A549 (cell line): Measurements from ENCODE around the gene SP1. TPM values are rescaled to one million over a fixed set of nuclear protein-coding genes. Genes with fewer than 3 reads are reported as not detected.

Experiments used
- ATAC-seq, 2 experiments: fragments of 200-7000 bp in 1 of 2; fragments of >200 bp in 1 of 2; cut with Nextera tagmentation in 1 of 2; cut with Tn5 transposase in 1 of 2; 3 replicates each; pipeline versions ENCODE4 v1.8.0 to v1.9.1; 2018 to 2020; ENCODE audit warnings: mild to moderate bottlenecking in 1 of 2, moderate library complexity in 1 of 2
- CTCF ChIA-PET: fragments of 300-600 bp; sonication (Branson Sonifier 250); formaldehyde crosslinking; extraction: SDS; loops from one replicate; lab custom pipeline; 2021; ENCODE audit warnings: antibody characterized with exemption, inconsistent platforms; lab: Yijun Ruan, JAX
- POLR2A ChIA-PET: fragments of 350-600 bp; formaldehyde crosslinking; extraction: SDS; loops from one replicate; lab custom pipeline; 2021; ENCODE audit warnings: antibody characterized with exemption, inconsistent platforms; lab: Yijun Ruan, JAX
- DNase-seq, 2 experiments: peaks; one replicate each; pipeline versions ENCODE4 v3.0.0 to v3.0.0-alpha.2; 2011 to 2016; ENCODE audit warnings: low read depth in 1 of 2, low spot score in 1 of 2
- FAIRE-seq: peaks from 2 replicates; lab custom pipeline; 2011; peaks lifted over from hg19 to GRCh38; lab: Jason Lieb, UNC
- H3K27ac ChIP-seq, 2 experiments: fragments of >200 bp; sonication (Bioruptor Twin); formaldehyde crosslinking; 3 replicates each; pipeline ENCODE4 v1.5.1; 2016 to 2017
- H3K4me1 ChIP-seq: fragments of >200 bp; sonication (Bioruptor Twin); formaldehyde crosslinking; 3 replicates; pipeline ENCODE4 v1.6.1; 2016
- H3K4me2 ChIP-seq: fragments of >200 bp; sonication (Bioruptor Twin); formaldehyde crosslinking; 3 replicates; pipeline ENCODE4 v1.6.1; 2016
- H3K4me3 ChIP-seq: fragments of >200 bp; sonication (Bioruptor Twin); formaldehyde crosslinking; 3 replicates; pipeline ENCODE4 v1.5.1; 2016
- H3K9me3 ChIP-seq: fragments of >200 bp; sonication (Bioruptor Twin); formaldehyde crosslinking; 3 replicates; pipeline ENCODE4 v1.6.1; 2016
- BHLHE40 ChIP-seq: IDR thresholded peaks from 2 replicates; pipeline ENCODE4 v1.6.1; 2012; ENCODE audit warnings: low read depth, low read length, inconsistent platforms
- CHD2 ChIP-seq: fragments of 150-350 bp; IDR thresholded peaks from 2 replicates; pipeline ENCODE4 v1.6.1; 2014; ENCODE audit warnings: low read length; ENCODE audit not compliant: partially characterized antibody
- ESRRA ChIP-seq: fragments of 150-350 bp; IDR thresholded peaks from 2 replicates; pipeline ENCODE4 v1.6.1; 2014; ENCODE audit warnings: mild to moderate bottlenecking, low read length, borderline replicate concordance
- FOSB ChIP-seq: fragments of 250-450 bp; sonication (Bioruptor Pico); IDR thresholded peaks from 2 replicates; pipeline ENCODE4 v1.5.0; 2020; ENCODE audit warnings: mild to moderate bottlenecking, moderate library complexity
- FOXS1 ChIP-seq: fragments of 250-450 bp; sonication (Bioruptor Pico); IDR thresholded peaks from 2 replicates; pipeline ENCODE4 v1.5.0; 2020; ENCODE audit warnings: mild to moderate bottlenecking, moderate library complexity
- HDAC2 ChIP-seq: fragments of 200-600 bp; sonication (generic); IDR thresholded peaks from 2 replicates; pipeline ENCODE4 v1.6.1; 2016
- HES2 ChIP-seq: fragments of >200 bp; sonication (Bioruptor Twin); formaldehyde crosslinking; IDR thresholded peaks from 2 replicates; pipeline ENCODE4 v1.6.1; 2016
- JUN ChIP-seq, 2 experiments: fragments of >200 bp; sonication (Bioruptor Twin); formaldehyde crosslinking; IDR thresholded peaks; 2 replicates in 1 of 2; 3 replicates in 1 of 2; pipeline ENCODE4 v1.6.1; 2016 to 2017
- MAFK ChIP-seq: fragments of 450-650 bp; IDR thresholded peaks from 2 replicates; pipeline ENCODE4 v1.6.1; 2014; ENCODE audit not compliant: partially characterized antibody
- MAX ChIP-seq: IDR thresholded peaks from 2 replicates; pipeline ENCODE4 v1.6.1; 2012
- MYC ChIP-seq: IDR thresholded peaks from 2 replicates; pipeline ENCODE4 v1.6.1; 2012; ENCODE audit warnings: mild to moderate bottlenecking, inconsistent platforms, low read length, improper control_type of control experiment, borderline replicate concordance
- PBX3 ChIP-seq: IDR thresholded peaks from 2 replicates; pipeline ENCODE4 v1.6.1; 2012
- POLR2AphosphoS2 ChIP-seq: conservative IDR thresholded peaks from 2 replicates; pipeline ENCODE4 v1.6.1; 2012; ENCODE audit warnings: low read length, improper control_type of control experiment, inconsistent platforms
- ZC3H11A ChIP-seq: fragments of 450-650 bp; IDR thresholded peaks from 2 replicates; pipeline ENCODE4 v1.6.1; 2014; ENCODE audit warnings: antibody characterized with exemption, mild to moderate bottlenecking
- ZFP36 ChIP-seq: fragments of 450-650 bp; IDR thresholded peaks from 2 replicates; pipeline ENCODE4 v1.6.1; 2014; ENCODE audit warnings: borderline replicate concordance; ENCODE audit not compliant: partially characterized antibody
- ZNF302 ChIP-seq: fragments of 250-450 bp; sonication (Bioruptor Pico); IDR thresholded peaks from 2 replicates; pipeline ENCODE4 v1.9.0; 2021; ENCODE audit warnings: inconsistent platforms, mild to moderate bottlenecking, moderate library complexity
- WGBS: methylation state at CpG from one replicate; pipeline ENCODE4 v1.1.6; 2017; ENCODE audit errors: missing lambda C conversion rate; 5-methylcytosine and 5-hydroxymethylcytosine counted together
- polyA plus RNA-seq, 4 experiments: library from polyadenylated mRNA; depleted of rRNA in 3 of 4; stranded (reverse); fragments of >200 nt; fragmentation: RNase III in 1 of 4; extraction: RNeasy Plus Mini Kit Qiagen cat#74134 plus additional on column Dnase treatment in 1 of 4; gene quantifications; 2 replicates in 3 of 4; 3 replicates in 1 of 4; pipeline ENCODE4 v1.2.3, GENCODE V29; 2011 to 2017

The SP1 gene
- polyA plus RNA-seq, 2 of the 4 experiments (the other 2 are of a cell fraction) = 24.2 to 53.2 TPM

GRCh38 chr12:53464685-53465418 lies 84.9 kb downstream of the SP1 start (continued):
- TF ChIP-seq MYC = no peak

DNA sequence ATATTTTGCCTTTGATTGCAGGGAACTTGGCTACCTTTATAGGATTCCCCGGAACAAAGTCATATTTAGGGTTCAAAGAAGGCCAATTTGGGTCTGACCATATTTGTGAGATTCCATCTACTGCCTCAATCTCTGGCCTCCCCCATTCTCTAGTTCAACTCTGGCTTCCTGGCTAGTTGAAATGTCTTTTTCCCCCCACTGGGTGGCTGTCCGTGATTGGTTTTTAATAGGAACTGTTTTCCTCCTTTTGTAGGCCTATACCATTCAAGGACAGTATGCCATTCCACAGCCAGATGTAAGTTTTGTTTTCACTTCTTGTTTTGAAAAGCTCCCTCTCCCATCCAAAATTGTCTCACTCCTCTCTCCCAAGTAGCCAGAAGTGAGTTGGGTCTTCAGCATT lies 85.7 kb downstream of the SP1 start:
- ATAC-seq (peak; percentile 18 to 30; a peak in 3 of 6 replicates), FAIRE-seq (no peak), DNase-seq (no peak)
- TF ChIP-seq MAX = no peak
- TF ChIP-seq HDAC2 = no peak
- TF ChIP-seq HES2 = no peak
- no peak for TF ChIP-seq ZNF302 (CRISPR knock-in tag)
- no peak for TF ChIP-seq MAFK
- no peak for TF ChIP-seq FOSB (CRISPR knock-in tag)
- TF ChIP-seq JUN (IDR thresholded peaks at IDR 0.05) = no peak
- TF ChIP-seq BHLHE40 = no peak
- no peak for TF ChIP-seq PBX3
- no peak for TF ChIP-seq FOXS1 (CRISPR knock-in tag)
- TF ChIP-seq ZC3H11A = no peak
- TF ChIP-seq POLR2AphosphoS2 = no peak
- no peak for TF ChIP-seq CHD2
- no peak for TF ChIP-seq ZFP36
- no peak for TF ChIP-seq ESRRA
- TF ChIP-seq MYC = no peak
- Histone ChIP-seq H3K9me3 (no peaks in the 10 kb centered on the region), H3K4me3 (no peak overlapping the region), H3K4me2 (no peak overlapping the region), H3K27ac (no peak overlapping the region), H3K4me1 (peaks cover 41% of the 10 kb centered on the region; the same call in 2 of the 3 replicates)
- 78% methylated on average over 2 of the region's 2 CpGs for WGBS
- ChIA-PET POLR2A (interaction anchor here (0.5 to 2.8 kb wide), 4 partner anchors 8 to 13 kb away, joined by 3 to 9 read pairs (median 4); no protein-coding TSS in a partner anchor), CTCF (interaction anchor here (3.3 kb wide), 1 partner anchor 10 kb away, joined by 14 read pairs; no protein-coding TSS in a partner anchor)

Other genes with a start within 250 kb of the SP1 start
- 28.8 and 32.9 TPM in 2 replicates for gene ZNF740, start 199.5 kb upstream of the SP1 start, polyA plus RNA-seq (2011; rRNA removed)
- 12.1 to 15.6 TPM (median 15.1 TPM) in 3 replicates for gene ZNF740, start 199.5 kb upstream of the SP1 start, polyA plus RNA-seq (2017; fragmentation: RNase III; extraction: RNeasy Plus Mini Kit Qiagen cat#74134 plus additional on column Dnase treatment)
- gene CSAD, start 199.3 kb upstream of the SP1 start, polyA plus RNA-seq (2011; rRNA removed) = 16.5 and 19.2 TPM in 2 replicates
- gene CSAD, start 199.3 kb upstream of the SP1 start, polyA plus RNA-seq (2017; fragmentation: RNase III; extraction: RNeasy Plus Mini Kit Qiagen cat#74134 plus additional on column Dnase treatment) = 14.0 to 16.4 TPM (median 14.5 TPM) in 3 replicates
- 0.56 and 0.71 TPM in 2 replicates for gene ITGB7, start 172.9 kb upstream of the SP1 start, polyA plus RNA-seq (2011; rRNA removed)
- 0.54 to 0.66 TPM (median 0.64 TPM) in 3 replicates for gene ITGB7, start 172.9 kb upstream of the SP1 start, polyA plus RNA-seq (2017; fragmentation: RNase III; extraction: RNeasy Plus Mini Kit Qiagen cat#74134 plus additional on column Dnase treatment)
- 15.6 and 19.0 TPM in 2 replicates for gene RARG, start 148.0 kb upstream of the SP1 start, polyA plus RNA-seq (2011; rRNA removed)
- gene RARG, start 148.0 kb upstream of the SP1 start, polyA plus RNA-seq (2017; fragmentation: RNase III; extraction: RNeasy Plus Mini Kit Qiagen cat#74134 plus additional on column Dnase treatment) = 16.4 to 17.7 TPM (median 17.2 TPM) in 3 replicates
- gene ESPL1, start 111.9 kb upstream of the SP1 start, polyA plus RNA-seq (2011; rRNA removed) = 10.0 and 11.8 TPM in 2 replicates
- 15.2 to 16.5 TPM (median 15.5 TPM) in 3 replicates for gene ESPL1, start 111.9 kb upstream of the SP1 start, polyA plus RNA-seq (2017; fragmentation: RNase III; extraction: RNeasy Plus Mini Kit Qiagen cat#74134 plus additional on column Dnase treatment)
- gene PFDN5, start 84.6 kb upstream of the SP1 start, polyA plus RNA-seq (2011; rRNA removed) = 729 and 848 TPM in 2 replicates
- gene PFDN5, start 84.6 kb upstream of the SP1 start, polyA plus RNA-seq (2017; fragmentation: RNase III; extraction: RNeasy Plus Mini Kit Qiagen cat#74134 plus additional on column Dnase treatment) = 685 to 736 TPM (median 704 TPM) in 3 replicates
- gene MYG1, start 80.5 kb upstream of the SP1 start, polyA plus RNA-seq (2011; rRNA removed) = 75.2 and 80.9 TPM in 2 replicates
- 55.9 to 60.9 TPM (median 58.9 TPM) in 3 replicates for gene MYG1, start 80.5 kb upstream of the SP1 start, polyA plus RNA-seq (2017; fragmentation: RNase III; extraction: RNeasy Plus Mini Kit Qiagen cat#74134 plus additional on column Dnase treatment)
- 82.6 and 104 TPM in 2 replicates for gene AAAS, start 58.6 kb upstream of the SP1 start, polyA plus RNA-seq (2011; rRNA removed)
- gene AAAS, start 58.6 kb upstream of the SP1 start, polyA plus RNA-seq (2017; fragmentation: RNase III; extraction: RNeasy Plus Mini Kit Qiagen cat#74134 plus additional on column Dnase treatment) = 61.5 to 64.9 TPM (median 64.1 TPM) in 3 replicates
- gene SP7, start 43.8 kb upstream of the SP1 start, polyA plus RNA-seq (2011; rRNA removed) = 0.05 TPM in 1 of 2 replicates, not detected in the other
- gene SP7, start 43.8 kb upstream of the SP1 start, polyA plus RNA-seq (2017; fragmentation: RNase III; extraction: RNeasy Plus Mini Kit Qiagen cat#74134 plus additional on column Dnase treatment) = 0.03 to 0.06 TPM in 2 of 3 replicates, not detected in the other
- gene AMHR2, start 43.7 kb downstream of the SP1 start, polyA plus RNA-seq (2011; rRNA removed) = 0.12 and 0.16 TPM in 2 replicates
- gene AMHR2, start 43.7 kb downstream of the SP1 start, polyA plus RNA-seq (2017; fragmentation: RNase III; extraction: RNeasy Plus Mini Kit Qiagen cat#74134 plus additional on column Dnase treatment) = 0.13 to 0.22 TPM (median 0.18 TPM) in 3 replicates
- 203 and 257 TPM in 2 replicates for gene PRR13, start 61.6 kb downstream of the SP1 start, polyA plus RNA-seq (2011; rRNA removed)
- 210 to 248 TPM (median 221 TPM) in 3 replicates for gene PRR13, start 61.6 kb downstream of the SP1 start, polyA plus RNA-seq (2017; fragmentation: RNase III; extraction: RNeasy Plus Mini Kit Qiagen cat#74134 plus additional on column Dnase treatment)
- 367 and 604 TPM in 2 replicates for gene PCBP2, start 71.9 kb downstream of the SP1 start, polyA plus RNA-seq (2011; rRNA removed)
- gene PCBP2, start 71.9 kb downstream of the SP1 start, polyA plus RNA-seq (2017; fragmentation: RNase III; extraction: RNeasy Plus Mini Kit Qiagen cat#74134 plus additional on column Dnase treatment) = 546 to 553 TPM (median 551 TPM) in 3 replicates
- 21.9 and 30.6 TPM in 2 replicates for gene MAP3K12, start 119.3 kb downstream of the SP1 start, polyA plus RNA-seq (2011; rRNA removed)
- gene MAP3K12, start 119.3 kb downstream of the SP1 start, polyA plus RNA-seq (2017; fragmentation: RNase III; extraction: RNeasy Plus Mini Kit Qiagen cat#74134 plus additional on column Dnase treatment) = 14.0 to 18.7 TPM (median 16.1 TPM) in 3 replicates
- gene TARBP2, start 121.1 kb downstream of the SP1 start, polyA plus RNA-seq (2011; rRNA removed) = 41.5 and 51.2 TPM in 2 replicates
- 43.7 to 50.4 TPM (median 49.9 TPM) in 3 replicates for gene TARBP2, start 121.1 kb downstream of the SP1 start, polyA plus RNA-seq (2017; fragmentation: RNase III; extraction: RNeasy Plus Mini Kit Qiagen cat#74134 plus additional on column Dnase treatment)
- gene NPFF, start 127.3 kb downstream of the SP1 start, polyA plus RNA-seq (2011; rRNA removed) = 0.17 TPM in 1 of 2 replicates, not detected in the other
- not detected in 3 replicates for gene NPFF, start 127.3 kb downstream of the SP1 start, polyA plus RNA-seq (2017; fragmentation: RNase III; extraction: RNeasy Plus Mini Kit Qiagen cat#74134 plus additional on column Dnase treatment)
- gene ATF7, start 246.2 kb downstream of the SP1 start, polyA plus RNA-seq (2011; rRNA removed) = 38.7 and 38.9 TPM in 2 replicates
- gene ATF7, start 246.2 kb downstream of the SP1 start, polyA plus RNA-seq (2017; fragmentation: RNase III; extraction: RNeasy Plus Mini Kit Qiagen cat#74134 plus additional on column Dnase treatment) = 22.9 to 23.3 TPM (median 23.0 TPM) in 3 replicates